Fibroblast of the aortic adventitia (primary cell): Measurements from ENCODE around the gene ARHGAP26. TPM values are rescaled to one million over a fixed set of nuclear protein-coding genes. Genes with fewer than 3 reads are reported as not detected.
"Not testable (repeated sequence)": the region's sequence is repeated elsewhere in the genome, so short reads cannot be mapped to it uniquely, and the experiment has no call there.

Source experiments
- DNase-seq: peaks from one replicate; pipeline ENCODE4 v3.0.0-alpha.2; 2010; ENCODE audit warnings: low read depth
- H3K4me3 ChIP-seq: 2 replicates; pipeline ENCODE4 v1.5.1; 2011; ENCODE audit warnings: low read depth, mild to moderate bottlenecking, control low read depth, low read length, moderate library complexity
- total RNA-seq: library from RNA; depleted of rRNA; stranded (reverse); fragments of >200 nt; gene quantifications from 2 replicates; pipeline ENCODE4 v1.2.3, GENCODE V29; 2012; ENCODE audit warnings: low replicate concordance
- TF ChIP-seq, protein P1 (sequence below): IDR thresholded peaks from 2 replicates; pipeline ENCODE4 v1.5.1; 2011; ENCODE audit warnings: mild to moderate bottlenecking, low read length, control low read depth, inconsistent platforms; ENCODE audit not compliant: insufficient read depth

The ARHGAP26 gene
- total RNA-seq, 1 donor = 9.0 TPM

DNA sequence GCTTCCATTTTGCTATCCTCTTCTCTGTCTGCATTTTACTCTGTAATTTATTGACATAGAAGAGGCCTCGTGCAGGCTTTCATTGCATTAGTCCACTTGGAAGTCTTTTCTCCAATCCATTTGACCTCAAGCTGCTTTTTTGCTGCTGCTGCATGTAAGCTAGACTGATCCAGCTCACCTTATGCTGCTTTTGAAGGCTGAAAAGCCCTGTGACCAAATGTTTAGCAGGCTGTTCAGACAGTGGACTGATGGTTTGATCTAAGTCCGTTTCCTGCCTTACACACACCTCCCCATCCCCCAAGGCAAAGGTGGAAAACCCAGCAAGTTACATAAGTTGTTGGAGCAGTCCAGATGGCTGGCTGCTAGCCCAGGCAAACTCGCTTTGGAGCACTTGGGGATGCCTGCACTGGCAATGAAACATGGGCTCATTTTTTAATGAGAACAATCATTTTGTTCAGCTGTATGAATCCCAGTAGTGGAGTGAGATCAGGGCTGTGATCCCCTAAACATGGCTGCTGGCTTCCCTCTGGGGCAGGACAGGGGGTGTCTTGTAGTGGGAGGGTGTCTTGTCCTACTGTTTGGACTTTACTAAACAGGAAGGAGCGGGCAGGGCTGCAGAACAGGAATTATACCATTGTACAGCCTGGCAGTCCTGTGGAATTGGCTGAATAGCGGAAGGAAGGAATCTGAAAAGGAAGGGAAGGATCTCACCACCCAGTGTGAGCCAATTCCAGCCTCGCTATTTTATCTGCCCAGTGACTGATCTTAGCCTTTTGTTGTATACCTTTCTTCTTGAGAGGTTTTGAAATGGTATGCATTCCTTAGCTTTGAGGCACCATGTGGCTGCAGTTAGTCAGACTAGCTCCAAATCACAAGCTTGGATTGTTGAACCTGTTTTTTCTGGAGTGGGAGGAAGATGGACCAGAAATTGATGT lies 212.0 kb downstream of the ARHGAP26 start:
- TF ChIP-seq, protein P1, sequence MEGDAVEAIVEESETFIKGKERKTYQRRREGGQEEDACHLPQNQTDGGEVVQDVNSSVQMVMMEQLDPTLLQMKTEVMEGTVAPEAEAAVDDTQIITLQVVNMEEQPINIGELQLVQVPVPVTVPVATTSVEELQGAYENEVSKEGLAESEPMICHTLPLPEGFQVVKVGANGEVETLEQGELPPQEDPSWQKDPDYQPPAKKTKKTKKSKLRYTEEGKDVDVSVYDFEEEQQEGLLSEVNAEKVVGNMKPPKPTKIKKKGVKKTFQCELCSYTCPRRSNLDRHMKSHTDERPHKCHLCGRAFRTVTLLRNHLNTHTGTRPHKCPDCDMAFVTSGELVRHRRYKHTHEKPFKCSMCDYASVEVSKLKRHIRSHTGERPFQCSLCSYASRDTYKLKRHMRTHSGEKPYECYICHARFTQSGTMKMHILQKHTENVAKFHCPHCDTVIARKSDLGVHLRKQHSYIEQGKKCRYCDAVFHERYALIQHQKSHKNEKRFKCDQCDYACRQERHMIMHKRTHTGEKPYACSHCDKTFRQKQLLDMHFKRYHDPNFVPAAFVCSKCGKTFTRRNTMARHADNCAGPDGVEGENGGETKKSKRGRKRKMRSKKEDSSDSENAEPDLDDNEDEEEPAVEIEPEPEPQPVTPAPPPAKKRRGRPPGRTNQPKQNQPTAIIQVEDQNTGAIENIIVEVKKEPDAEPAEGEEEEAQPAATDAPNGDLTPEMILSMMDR = no peak
- DNase-seq = peak; percentile 89
- peak overlapping the region; percentile 5 for H3K4me3 ChIP-seq

DNA sequence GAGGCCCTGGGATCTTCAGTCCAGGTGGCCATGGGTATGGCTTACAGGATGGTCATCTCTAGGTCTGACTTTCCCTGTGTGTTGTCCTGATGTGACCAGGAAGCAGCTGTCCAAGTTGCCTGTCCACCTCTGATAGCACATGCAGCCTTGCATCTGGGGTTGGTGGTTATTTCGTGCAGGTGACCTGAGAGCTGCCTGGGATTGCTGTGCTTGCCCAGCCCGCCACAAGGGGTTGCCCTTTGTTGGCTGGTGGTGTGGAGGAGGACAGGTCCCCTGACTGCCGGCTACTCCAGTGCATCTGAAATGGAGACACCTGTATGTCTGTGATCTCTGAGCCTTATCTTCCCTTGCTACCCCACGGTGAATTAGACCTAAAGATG lies 212.6 kb downstream of the ARHGAP26 start:
- H3K4me3 ChIP-seq = no peak overlapping the region
- DNase-seq = no peak
- TF ChIP-seq, protein P1 = no peak

DNA sequence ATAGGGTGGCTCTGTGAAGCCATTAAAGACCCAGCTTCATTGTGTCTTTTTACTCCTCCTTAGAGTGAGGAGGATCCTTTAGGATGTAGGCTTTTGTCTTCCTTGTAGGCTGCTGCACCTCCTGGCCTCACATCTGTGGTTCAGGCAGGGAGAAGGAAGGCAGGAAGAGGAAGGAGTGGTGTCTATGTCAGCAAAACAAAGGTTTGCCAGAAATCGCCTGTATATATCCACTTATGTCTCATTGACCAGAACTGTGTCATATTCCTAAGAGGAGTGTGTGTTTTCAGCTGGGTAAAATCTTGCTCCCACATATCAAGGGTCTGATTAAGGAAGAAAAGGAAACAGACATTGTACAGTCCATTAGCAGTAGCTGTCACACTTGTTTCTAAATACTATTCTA lies 213.8 kb downstream of the ARHGAP26 start:
- H3K4me3 ChIP-seq = no peak overlapping the region
- peak; percentile 15 for DNase-seq
- TF ChIP-seq, protein P1 = no peak

DNA sequence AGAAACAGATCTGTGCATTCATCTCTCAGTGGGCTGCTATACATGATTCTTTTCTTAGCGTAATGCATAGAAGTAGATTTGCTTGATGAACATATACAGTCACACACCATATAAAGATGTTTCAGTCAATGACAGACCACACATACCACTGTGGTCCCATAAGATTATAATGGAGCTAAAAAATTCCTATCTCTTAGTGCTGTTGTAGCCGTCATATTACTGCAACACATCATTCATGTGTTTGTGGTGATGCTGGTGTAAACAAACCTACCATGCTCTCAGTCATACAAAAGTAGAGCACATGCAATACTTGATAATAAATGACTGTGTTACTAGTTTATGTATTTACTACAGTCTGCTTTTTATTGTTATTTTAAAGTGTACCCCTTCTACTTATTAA lies 214.3 kb downstream of the ARHGAP26 start:
- no peak overlapping the region for H3K4me3 ChIP-seq
- TF ChIP-seq, protein P1 = no peak
- DNase-seq = no peak

DNA sequence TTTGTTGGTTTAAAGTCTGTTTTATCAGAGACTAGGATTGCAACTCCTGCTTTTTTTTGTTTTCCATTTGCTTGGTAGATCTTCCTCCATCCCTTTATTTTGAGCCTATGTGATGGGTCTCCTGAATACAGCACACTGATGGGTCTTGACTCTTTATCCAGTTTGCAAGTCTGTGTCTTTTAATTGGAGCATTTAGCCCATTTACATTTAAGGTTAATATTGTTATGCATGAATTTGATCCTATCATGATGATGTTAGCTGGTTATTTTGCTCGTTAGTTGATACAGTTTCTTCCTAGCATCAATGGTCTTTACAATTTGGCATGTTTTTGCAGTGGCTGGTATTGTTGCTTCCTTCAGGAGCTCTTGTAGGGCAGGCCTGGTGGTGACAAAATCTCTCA lies 219.1 kb downstream of the ARHGAP26 start:
- not testable (repeated sequence) for H3K4me3 ChIP-seq, DNase-seq

DNA sequence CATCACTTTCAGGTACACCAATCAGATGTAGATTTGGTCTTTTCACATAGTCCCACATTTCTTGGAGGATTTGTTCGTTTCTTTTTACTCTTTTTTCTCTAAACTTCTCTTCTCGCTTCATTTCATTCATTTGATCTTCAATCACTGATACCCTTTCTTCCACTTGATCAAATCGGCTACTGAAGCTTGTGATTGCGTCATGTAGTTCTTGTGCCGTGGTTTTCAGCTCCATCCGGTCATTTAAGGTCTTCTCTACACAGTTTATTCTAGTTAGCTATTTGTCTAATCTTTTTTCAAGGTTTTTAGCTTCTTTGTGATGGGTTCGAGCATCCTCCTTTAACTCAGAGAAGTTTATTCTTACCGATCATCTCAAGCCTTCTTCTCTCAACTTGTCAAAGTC lies 219.9 kb downstream of the ARHGAP26 start:
- H3K4me3 ChIP-seq, DNase-seq: not testable (repeated sequence)

DNA sequence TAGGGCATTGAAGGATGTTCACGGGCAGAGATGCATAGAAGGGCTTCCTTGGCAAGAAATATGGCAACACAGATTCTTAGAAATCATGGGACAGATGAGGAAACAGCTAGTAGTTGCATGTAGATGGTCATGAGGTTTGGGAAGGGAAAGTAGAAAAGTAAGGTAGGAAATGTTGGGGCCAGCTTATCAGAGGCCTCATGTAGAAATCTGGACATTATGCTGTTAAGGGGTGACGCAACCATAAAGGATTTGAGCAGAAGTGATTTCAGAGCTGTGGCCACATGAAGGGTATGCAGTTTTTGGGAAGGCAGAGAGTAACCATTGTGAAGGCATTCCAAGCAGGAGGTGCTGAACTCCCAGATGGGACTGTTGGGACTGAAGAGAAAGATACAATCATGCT lies 224.0 kb downstream of the ARHGAP26 start:
- no peak overlapping the region for H3K4me3 ChIP-seq
- TF ChIP-seq, protein P1 = no peak
- DNase-seq = peak; percentile 30

DNA sequence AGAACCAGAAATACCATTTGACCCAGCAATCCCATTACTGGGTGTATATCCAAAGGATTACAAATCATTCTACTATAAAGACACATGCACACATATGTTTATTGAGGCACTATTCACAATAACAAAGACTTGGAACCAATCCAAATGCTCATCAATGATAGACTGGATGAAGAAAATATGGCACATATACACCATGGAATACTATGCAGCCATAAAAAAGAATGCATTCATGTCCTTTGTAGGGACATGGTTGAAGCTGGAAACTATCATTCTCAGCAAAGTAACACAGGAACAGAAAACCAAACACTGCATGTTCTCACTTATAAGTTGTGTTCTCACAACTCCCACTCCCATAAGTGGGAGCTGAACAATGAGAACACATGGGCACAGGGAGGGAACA lies 225.4 kb downstream of the ARHGAP26 start:
- not testable (repeated sequence) for H3K4me3 ChIP-seq, DNase-seq
